H9 (cell line): ENCODE results near the gene METRNL. TPM values are rescaled to one million over a fixed set of nuclear protein-coding genes. Genes with fewer than 3 reads are reported as not detected.

Experiments
- DNase-seq: peaks from one replicate; pipeline ENCODE4 v3.0.0-alpha.2; 2017
- H2AFZ ChIP-seq: one replicate; pipeline ENCODE4 v1.6.1; 2013; ENCODE audit warnings: mild to moderate bottlenecking, low read length, control low read depth, moderate library complexity
- H2AK5ac ChIP-seq: 2 replicates; pipeline ENCODE4 v1.6.1; 2013; ENCODE audit warnings: low read length, control low read depth, mixed read lengths; ENCODE audit not compliant: insufficient read length
- H2BK120ac ChIP-seq: one replicate; pipeline ENCODE4 v1.6.1; 2013; ENCODE audit warnings: low read depth, mild to moderate bottlenecking, low read length, control low read depth, inconsistent platforms; ENCODE audit not compliant: poor library complexity, severe bottlenecking
- H2BK12ac ChIP-seq: 2 replicates; pipeline ENCODE4 v1.6.1; 2013; ENCODE audit warnings: low read length, control low read depth, mixed read lengths, low read depth; ENCODE audit not compliant: insufficient read length
- H2BK15ac ChIP-seq: 2 replicates; pipeline ENCODE4 v1.6.1; 2013; ENCODE audit warnings: low read depth, low read length, control low read depth
- H2BK20ac ChIP-seq: one replicate; pipeline ENCODE4 v1.6.1; 2013; ENCODE audit warnings: low read depth, mild to moderate bottlenecking, low read length, control low read depth, inconsistent platforms; ENCODE audit not compliant: poor library complexity, severe bottlenecking
- H2BK5ac ChIP-seq: 2 replicates; pipeline ENCODE4 v1.6.1; 2013; ENCODE audit warnings: low read length, control low read depth, mixed read lengths; ENCODE audit not compliant: insufficient read length
- H3K14ac ChIP-seq: 2 replicates; pipeline ENCODE4 v1.6.1; 2013; ENCODE audit warnings: low read length, control low read depth; ENCODE audit not compliant: insufficient read depth
- H3K18ac ChIP-seq: 2 replicates; pipeline ENCODE4 v1.6.1; 2013; ENCODE audit warnings: low read depth, mild to moderate bottlenecking, mixed read lengths, low read length, control low read depth; ENCODE audit not compliant: insufficient read length
- H3K23ac ChIP-seq: 2 replicates; pipeline ENCODE4 v1.6.1; 2013; ENCODE audit warnings: low read length, control low read depth, mixed read lengths, low read depth; ENCODE audit not compliant: insufficient read length
- H3K23me2 ChIP-seq: 2 replicates; pipeline ENCODE4 v1.6.1; 2013; ENCODE audit warnings: low read depth, mild to moderate bottlenecking, mixed read lengths, low read length, control low read depth; ENCODE audit not compliant: insufficient read length, poor library complexity, severe bottlenecking
- H3K27ac ChIP-seq: 2 replicates; pipeline ENCODE4 v1.5.1; 2013; ENCODE audit warnings: low read length, control low read depth, mixed read lengths, low read depth; ENCODE audit not compliant: insufficient read length
- H3K27me3 ChIP-seq: 2 replicates; pipeline ENCODE4 v1.6.1; 2013; ENCODE audit warnings: low read length, control low read depth, inconsistent platforms; ENCODE audit not compliant: insufficient read depth
- H3K4ac ChIP-seq: 2 replicates; pipeline ENCODE4 v1.6.1; 2013; ENCODE audit warnings: low read depth, mild to moderate bottlenecking, control low read depth, inconsistent platforms, low read length, moderate library complexity
- H3K4me1 ChIP-seq: 2 replicates; pipeline ENCODE4 v1.6.1; 2013; ENCODE audit warnings: low read length, control low read depth, inconsistent platforms; ENCODE audit not compliant: insufficient read depth
- H3K4me2 ChIP-seq: 2 replicates; pipeline ENCODE4 v1.6.1; 2013; ENCODE audit warnings: low read length, control low read depth, mixed read lengths; ENCODE audit not compliant: insufficient read length, insufficient read depth
- H3K56ac ChIP-seq: 2 replicates; pipeline ENCODE4 v1.6.1; 2013; ENCODE audit warnings: low read depth, mild to moderate bottlenecking, mixed read lengths, low read length, control low read depth; ENCODE audit not compliant: insufficient read length
- H3K79me1 ChIP-seq: 2 replicates; pipeline ENCODE4 v1.6.1; 2013; ENCODE audit warnings: low read depth, mild to moderate bottlenecking, moderate library complexity, low read length, control low read depth, inconsistent platforms; ENCODE audit not compliant: insufficient read depth, poor library complexity, severe bottlenecking
- H3K79me2 ChIP-seq: 2 replicates; pipeline ENCODE4 v1.6.1; 2013; ENCODE audit warnings: low read length, control low read depth, inconsistent platforms; ENCODE audit not compliant: insufficient read depth
- H3K9ac ChIP-seq: 2 replicates; pipeline ENCODE4 v1.6.1; 2013; ENCODE audit warnings: low read length, control low read depth, mixed read lengths; ENCODE audit not compliant: insufficient read length; ENCODE audit errors: extremely low read depth
- H3K9me3 ChIP-seq: one replicate; pipeline ENCODE4 v1.6.1; 2013; ENCODE audit warnings: low read depth, low read length, inconsistent platforms; ENCODE audit not compliant: control insufficient read depth
- H3T11ph ChIP-seq: one replicate; pipeline ENCODE4 v1.6.1; 2013; ENCODE audit warnings: mild to moderate bottlenecking, low read length, control low read depth, inconsistent platforms
- H4K20me1 ChIP-seq: one replicate; pipeline ENCODE4 v1.6.1; 2013; ENCODE audit not compliant: control insufficient read depth, insufficient read length, insufficient read depth
- H4K5ac ChIP-seq: 2 replicates; pipeline ENCODE4 v1.6.1; 2013; ENCODE audit warnings: low read depth, mild to moderate bottlenecking, mixed read lengths, low read length, control low read depth; ENCODE audit not compliant: insufficient read length
- H4K8ac ChIP-seq: replicated peaks from 2 replicates; pipeline ENCODE4 v1.6.1; 2013; ENCODE audit warnings: low read length, control low read depth, mixed read lengths, low read depth; ENCODE audit not compliant: insufficient read length
- H4K91ac ChIP-seq: 2 replicates; pipeline ENCODE4 v1.6.1; 2013; ENCODE audit warnings: low read depth, mild to moderate bottlenecking, moderate library complexity, mixed read lengths, low read length, control low read depth; ENCODE audit not compliant: insufficient read length
- H3K27ac Mint-ChIP-seq, 3 experiments: 2 replicates in 2 of 3; 3 replicates in 1 of 3; pipeline ENCODE4 v1.8.0; 2020 to 2021; ENCODE audit warnings: mixed read lengths in 3 of 3, mild to moderate bottlenecking in 1 of 3, moderate library complexity in 1 of 3
- H3K27me3 Mint-ChIP-seq: 2 replicates; pipeline ENCODE4 v1.8.0; 2021; ENCODE audit warnings: low read depth, mild to moderate bottlenecking, moderate library complexity, mixed read lengths
- H3K36me3 Mint-ChIP-seq, 3 experiments: 2 replicates in 2 of 3; 3 replicates in 1 of 3; pipeline ENCODE4 v1.8.0; 2020 to 2021; ENCODE audit warnings: low read depth in 3 of 3, mixed read lengths in 3 of 3; ENCODE audit not compliant: insufficient read depth in 1 of 3
- H3K4me1 Mint-ChIP-seq, 2 experiments: 2 replicates each; pipeline ENCODE4 v1.8.0; 2020; ENCODE audit warnings: mixed read lengths in 2 of 2
- H3K4me3 Mint-ChIP-seq, 2 experiments: 2 replicates in 1 of 2; 3 replicates in 1 of 2; pipeline ENCODE4 v1.8.0; 2020 to 2021; ENCODE audit warnings: mild to moderate bottlenecking in 2 of 2, mixed read lengths in 2 of 2, moderate library complexity in 1 of 2
- H3K9me3 Mint-ChIP-seq, 2 experiments: 2 replicates in 1 of 2; 3 replicates in 1 of 2; pipeline ENCODE4 v1.8.0; 2020; ENCODE audit warnings: mild to moderate bottlenecking in 2 of 2, mixed read lengths in 2 of 2, moderate library complexity in 1 of 2
- WGBS: extraction: QIAGEN DNeasy Blood & Tissue Kit; methylation state at CpG from one replicate; pipeline ENCODE4 v1.1.7; 2013; ENCODE audit warnings: missing lambda C conversion rate, low lambda C conversion rate, mixed read lengths; ENCODE audit not compliant: insufficient read length; ENCODE audit errors: extremely low coverage; 5-methylcytosine and 5-hydroxymethylcytosine counted together
- total RNA-seq: library from RNA; stranded (reverse); gene quantifications from 2 replicates; pipeline ENCODE4 v1.2.1, GENCODE V29; 2021
- TF ChIP-seq, protein P1 (sequence below): fragments of 200-600 bp; sonication (generic); conservative IDR thresholded peaks from 3 replicates; pipeline ENCODE4 v1.8.0; 2021; ENCODE audit warnings: antibody characterized with exemption, mild to moderate bottlenecking

Gene METRNL
- total RNA-seq, 1 experiment from 2014 or later, result 21.4 TPM

DNA sequence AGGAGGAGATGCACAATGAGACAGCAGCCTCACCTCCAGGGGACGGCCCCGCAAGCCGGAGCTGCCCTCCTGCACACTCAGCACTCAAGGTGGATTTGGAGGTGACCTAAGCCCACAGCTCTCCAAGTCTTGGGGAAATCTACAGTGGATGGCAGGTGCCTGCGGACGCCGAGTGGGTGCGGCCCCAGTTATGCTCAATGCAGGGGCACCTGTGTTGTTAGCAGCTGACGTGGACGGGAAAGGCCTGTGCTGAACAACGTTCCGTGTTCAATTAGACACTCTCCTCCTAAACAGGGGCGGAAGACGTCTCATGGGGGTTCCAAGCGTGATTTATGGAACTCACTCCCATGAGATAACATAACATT is 22.0 kb upstream of the METRNL start:
- Histone ChIP-seq H3K14ac (no peak overlapping the region), H4K91ac (no peak overlapping the region), H4K8ac (no peak overlapping the region), H3K4me1 (no peaks in the 10 kb centered on the region), H3T11ph (no peak overlapping the region), H2AK5ac (no peak overlapping the region), H2BK20ac (no peak overlapping the region), H3K23me2 (no peaks in the 10 kb centered on the region), H4K5ac (no peak overlapping the region), H3K27me3 (no peaks in the 10 kb centered on the region), H3K4me2 (no peak overlapping the region), H3K23ac (no peak overlapping the region), H4K20me1 (no peaks in the 10 kb centered on the region), H2BK12ac (no peak overlapping the region), H3K18ac (no peak overlapping the region), H3K56ac (no peak overlapping the region), H3K4ac (no peak overlapping the region), H3K27ac (no peak overlapping the region), H3K79me2 (no peaks in the 10 kb centered on the region), H2AFZ (no peak overlapping the region), H3K9me3 (no peaks in the 10 kb centered on the region), H2BK5ac (no peak overlapping the region), H2BK120ac (no peak overlapping the region), H3K79me1 (no peaks in the 10 kb centered on the region), H3K9ac (no peak overlapping the region), H2BK15ac (no peak overlapping the region)
- Mint-ChIP-seq H3K9me3 (peaks cover 2% of the 10 kb centered on the region in 2 experiments; a peak in 1 of 5 replicates), H3K36me3 (peaks cover 0 to 1% (median 0%) of the 10 kb centered on the region in 3 experiments; a peak in 1 of 7 replicates), H3K4me3 (no peak overlapping the region), H3K27me3 (peaks cover 2% of the 10 kb centered on the region), H3K27ac (0 out of 7 replicates have a peak overlapping the region, but pooled peaks of 1 of the 3 experiments have one; percentile 66), H3K4me1 (no peaks in the 10 kb centered on the region)
- WGBS, result no CpG with 5 or more reads among the region's 14 CpGs
- TF ChIP-seq, protein P1, sequence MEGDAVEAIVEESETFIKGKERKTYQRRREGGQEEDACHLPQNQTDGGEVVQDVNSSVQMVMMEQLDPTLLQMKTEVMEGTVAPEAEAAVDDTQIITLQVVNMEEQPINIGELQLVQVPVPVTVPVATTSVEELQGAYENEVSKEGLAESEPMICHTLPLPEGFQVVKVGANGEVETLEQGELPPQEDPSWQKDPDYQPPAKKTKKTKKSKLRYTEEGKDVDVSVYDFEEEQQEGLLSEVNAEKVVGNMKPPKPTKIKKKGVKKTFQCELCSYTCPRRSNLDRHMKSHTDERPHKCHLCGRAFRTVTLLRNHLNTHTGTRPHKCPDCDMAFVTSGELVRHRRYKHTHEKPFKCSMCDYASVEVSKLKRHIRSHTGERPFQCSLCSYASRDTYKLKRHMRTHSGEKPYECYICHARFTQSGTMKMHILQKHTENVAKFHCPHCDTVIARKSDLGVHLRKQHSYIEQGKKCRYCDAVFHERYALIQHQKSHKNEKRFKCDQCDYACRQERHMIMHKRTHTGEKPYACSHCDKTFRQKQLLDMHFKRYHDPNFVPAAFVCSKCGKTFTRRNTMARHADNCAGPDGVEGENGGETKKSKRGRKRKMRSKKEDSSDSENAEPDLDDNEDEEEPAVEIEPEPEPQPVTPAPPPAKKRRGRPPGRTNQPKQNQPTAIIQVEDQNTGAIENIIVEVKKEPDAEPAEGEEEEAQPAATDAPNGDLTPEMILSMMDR, result no peak
- peak; percentile 26 for DNase-seq
